HFFc6 (cell line): Measurements from ENCODE around the gene GNAZ. TPM values are rescaled to one million over a fixed set of nuclear protein-coding genes. Genes with fewer than 3 reads are reported as not detected.

ENCODE experiments used
- DNase-seq: peaks from one replicate; pipeline ENCODE4 v3.0.0-alpha.2; 2018
- H3K27ac Mint-ChIP-seq: 2 replicates; pipeline ENCODE4 v1.8.0; 2020; ENCODE audit warnings: mild to moderate bottlenecking, mixed read lengths
- H3K27me3 Mint-ChIP-seq: 2 replicates; pipeline ENCODE4 v1.8.0; 2021; ENCODE audit warnings: mild to moderate bottlenecking, moderate library complexity, mixed read lengths; ENCODE audit not compliant: insufficient read depth
- H3K36me3 Mint-ChIP-seq: 2 replicates; pipeline ENCODE4 v1.8.0; 2021; ENCODE audit warnings: low read depth, mixed read lengths
- H3K4me1 Mint-ChIP-seq: 2 replicates; pipeline ENCODE4 v1.8.0; 2020; ENCODE audit warnings: low read depth, mixed read lengths
- H3K4me3 Mint-ChIP-seq: 2 replicates; pipeline ENCODE4 v1.8.0; 2020; ENCODE audit warnings: mild to moderate bottlenecking, moderate library complexity, mixed read lengths
- H3K9me3 Mint-ChIP-seq: 2 replicates; pipeline ENCODE4 v1.8.0; 2020; ENCODE audit warnings: mild to moderate bottlenecking, mixed read lengths
- CTCF ChIP-seq: fragments of 200-600 bp; sonication (generic); IDR thresholded peaks from 2 replicates; pipeline ENCODE4 v1.5.0; 2021; ENCODE audit warnings: antibody characterized with exemption, mild to moderate bottlenecking
- total RNA-seq, 6 experiments: library from RNA; stranded (reverse); fragmentation: NEBNext Ultra II Directional; extraction: Animal tissue kit (Norgen Biotek cat#: 25700); gene quantifications; 2 replicates in 1 of 6; 3 replicates in 5 of 6; pipeline ENCODE4 v1.2.3, GENCODE V29; 2021

The GNAZ gene
- total RNA-seq, 6 experiments from 2014 or later = 19.0 to 22.5 (median 20.1) TPM

- H3K4me3 Mint-ChIP-seq = no peak overlapping the region
Observed at GRCh38 chr22:23121000-23121421, 50.7 kb downstream of the GNAZ start.

GRCh38 chr22:23121424-23121823, 51.1 kb downstream of the GNAZ start:
- no peaks in the 10 kb centered on the region; the same call in 1 of the 2 replicates for H3K4me1 Mint-ChIP-seq
- DNase-seq = peak; percentile 33
- H3K4me3 Mint-ChIP-seq = no peak overlapping the region
- H3K27me3 Mint-ChIP-seq = peaks cover 11% of the 10 kb centered on the region
- H3K9me3 Mint-ChIP-seq = no peaks in the 10 kb centered on the region
- no peak for TF ChIP-seq CTCF
- peaks cover 5% of the 10 kb centered on the region; the same call in 1 of the 2 replicates for H3K36me3 Mint-ChIP-seq
- H3K27ac Mint-ChIP-seq = no peak overlapping the region; the same call in 1 of the 2 replicates

More at GRCh38 chr22:23121000-23121421, 50.7 kb downstream of the GNAZ start:
- no peaks in the 10 kb centered on the region for H3K9me3 Mint-ChIP-seq
- no peak overlapping the region for H3K27ac Mint-ChIP-seq
- TF ChIP-seq CTCF = no peak
- peaks cover 5% of the 10 kb centered on the region; the same call in 1 of the 2 replicates for H3K36me3 Mint-ChIP-seq
- DNase-seq = no peak
- H3K27me3 Mint-ChIP-seq = peaks cover 7% of the 10 kb centered on the region
- no peaks in the 10 kb centered on the region; the same call in 1 of the 2 replicates for H3K4me1 Mint-ChIP-seq

GRCh38 chr22:23122216-23122957, 52.1 kb downstream of the GNAZ start:
- Mint-ChIP-seq H3K4me3 (no peak overlapping the region), H3K27me3 (peaks cover 15% of the 10 kb centered on the region)

GRCh38 chr22:23122992-23123803, 52.9 kb downstream of the GNAZ start:
- Mint-ChIP-seq H3K9me3 (no peaks in the 10 kb centered on the region), H3K36me3 (peaks cover 5% of the 10 kb centered on the region; the same call in 1 of the 2 replicates), H3K27me3 (peaks cover 15% of the 10 kb centered on the region), H3K4me1 (peaks cover 3% of the 10 kb centered on the region), H3K27ac (no peak overlapping the region), H3K4me3 (no peak overlapping the region)
- no peak for DNase-seq
- no peak for TF ChIP-seq CTCF

More at GRCh38 chr22:23122216-23122957, 52.1 kb downstream of the GNAZ start:
- Mint-ChIP-seq H3K9me3 (no peaks in the 10 kb centered on the region), H3K36me3 (peaks cover 5% of the 10 kb centered on the region; the same call in 1 of the 2 replicates), H3K27ac (no peak overlapping the region), H3K4me1 (no peaks in the 10 kb centered on the region; the same call in 1 of the 2 replicates)
- TF ChIP-seq CTCF = no peak
- DNase-seq = no peak

- Mint-ChIP-seq H3K9me3 (no peaks in the 10 kb centered on the region), H3K4me3 (no peak overlapping the region), H3K4me1 (peaks cover 6% of the 10 kb centered on the region), H3K27me3 (peaks cover 20% of the 10 kb centered on the region), H3K36me3 (peaks cover 5% of the 10 kb centered on the region; the same call in 1 of the 2 replicates), H3K27ac (no peak overlapping the region)
- no peak for TF ChIP-seq CTCF
- DNase-seq = no peak
Observed at GRCh38 chr22:23123804-23124254, 53.5 kb downstream of the GNAZ start.
